Measurements from ENCODE around the gene NAALAD2.
"Not testable (repeated sequence)": the region's sequence is repeated elsewhere in the genome, so short reads cannot be mapped to it uniquely, and the experiment has no call there.

- TF ChIP-seq CTCF (IDR thresholded peaks at IDR 0.05 in 8 of 11, conservative IDR thresholded peaks at IDR 0.05 in 3 of 11); POLR2A (IDR thresholded peaks at IDR 0.05): not testable (repeated sequence)
Measured at GRCh38 chr11:90166982-90167573, 32.6 kb downstream of the NAALAD2 start.

All from spleen (tissue), 7 donors.